Brain microvascular endothelial cell (primary cell): ENCODE results near the gene POMC.

Source experiments
- DNase-seq: peaks from one replicate; pipeline ENCODE4 v3.0.0-alpha.2; 2020
- H3K27ac ChIP-seq: fragments of 250-450 bp; sonication (Bioruptor Pico); 2 replicates; pipeline ENCODE4 v1.5.1; 2020; ENCODE audit warnings: mild to moderate bottlenecking, moderate library complexity
- H3K27me3 ChIP-seq: fragments of 250-450 bp; sonication (Bioruptor Pico); replicated peaks from 2 replicates; pipeline ENCODE4 v1.5.1; 2020; ENCODE audit warnings: mild to moderate bottlenecking
- H3K36me3 ChIP-seq: fragments of 250-450 bp; sonication (Bioruptor Pico); replicated peaks from 2 replicates; pipeline ENCODE4 v1.5.1; 2020; ENCODE audit warnings: mild to moderate bottlenecking
- H3K4me3 ChIP-seq: 2 replicates; pipeline ENCODE4 v1.5.1; 2011; ENCODE audit warnings: low read depth, mild to moderate bottlenecking, control low read depth, low read length, moderate library complexity
- in situ Hi-C: cut with HindIII; loops from 2 replicates; pipeline ENCODE4 v1.10.0; 2017; ENCODE audit warnings: low sequenced_read_pairs, low pct_ligation_motif_present
- TF ChIP-seq, protein P1 (sequence below): IDR thresholded peaks from 2 replicates; pipeline ENCODE4 v1.5.1; 2011; ENCODE audit warnings: low read depth, mild to moderate bottlenecking, moderate library complexity, low read length, control low read depth, inconsistent platforms; ENCODE audit errors: missing control alignments

Gene POMC

DNA sequence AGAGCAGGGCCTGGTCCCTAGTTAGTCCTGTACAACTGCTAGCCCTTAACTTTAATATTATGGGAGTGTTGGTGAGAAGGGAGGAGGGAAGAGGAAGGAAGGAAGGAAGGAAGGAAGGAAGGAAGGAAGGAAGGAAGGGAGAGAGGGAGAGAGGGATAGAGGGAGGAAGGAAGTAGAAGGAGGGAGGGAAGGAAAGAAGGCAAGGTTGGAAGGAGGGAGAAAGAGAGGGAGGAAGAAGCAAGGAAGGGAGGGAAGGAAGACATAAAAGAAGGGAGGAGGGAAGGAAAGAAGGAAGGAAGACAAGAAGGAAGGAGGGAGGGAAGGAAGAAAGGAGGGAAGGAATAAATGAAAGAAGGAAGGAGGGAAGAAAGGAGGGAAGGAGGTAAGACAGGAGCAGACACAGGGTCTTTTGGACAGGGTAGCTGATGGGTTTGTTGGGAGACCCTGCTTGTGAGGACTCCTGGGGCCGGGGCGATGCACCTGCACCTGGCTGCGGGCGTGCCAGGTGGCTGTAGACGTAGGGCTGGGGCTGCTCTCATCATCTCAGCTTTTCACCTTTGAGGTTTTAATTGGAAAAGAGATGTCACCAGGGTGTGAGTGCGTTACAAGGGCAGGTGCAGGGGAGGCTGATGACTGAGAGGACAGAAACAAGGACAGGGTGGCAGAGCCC is 5.9 kb upstream of the POMC start:
- Histone ChIP-seq H3K27me3 (peaks cover 10% of the 10 kb centered on the region), H3K4me3 (no peak overlapping the region), H3K27ac (no peak overlapping the region), H3K36me3 (no peaks in the 10 kb centered on the region)
- TF ChIP-seq, protein P1, sequence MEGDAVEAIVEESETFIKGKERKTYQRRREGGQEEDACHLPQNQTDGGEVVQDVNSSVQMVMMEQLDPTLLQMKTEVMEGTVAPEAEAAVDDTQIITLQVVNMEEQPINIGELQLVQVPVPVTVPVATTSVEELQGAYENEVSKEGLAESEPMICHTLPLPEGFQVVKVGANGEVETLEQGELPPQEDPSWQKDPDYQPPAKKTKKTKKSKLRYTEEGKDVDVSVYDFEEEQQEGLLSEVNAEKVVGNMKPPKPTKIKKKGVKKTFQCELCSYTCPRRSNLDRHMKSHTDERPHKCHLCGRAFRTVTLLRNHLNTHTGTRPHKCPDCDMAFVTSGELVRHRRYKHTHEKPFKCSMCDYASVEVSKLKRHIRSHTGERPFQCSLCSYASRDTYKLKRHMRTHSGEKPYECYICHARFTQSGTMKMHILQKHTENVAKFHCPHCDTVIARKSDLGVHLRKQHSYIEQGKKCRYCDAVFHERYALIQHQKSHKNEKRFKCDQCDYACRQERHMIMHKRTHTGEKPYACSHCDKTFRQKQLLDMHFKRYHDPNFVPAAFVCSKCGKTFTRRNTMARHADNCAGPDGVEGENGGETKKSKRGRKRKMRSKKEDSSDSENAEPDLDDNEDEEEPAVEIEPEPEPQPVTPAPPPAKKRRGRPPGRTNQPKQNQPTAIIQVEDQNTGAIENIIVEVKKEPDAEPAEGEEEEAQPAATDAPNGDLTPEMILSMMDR, result no peak
- DNase-seq, result no peak
- in situ Hi-C loops, result no loop called here

DNA sequence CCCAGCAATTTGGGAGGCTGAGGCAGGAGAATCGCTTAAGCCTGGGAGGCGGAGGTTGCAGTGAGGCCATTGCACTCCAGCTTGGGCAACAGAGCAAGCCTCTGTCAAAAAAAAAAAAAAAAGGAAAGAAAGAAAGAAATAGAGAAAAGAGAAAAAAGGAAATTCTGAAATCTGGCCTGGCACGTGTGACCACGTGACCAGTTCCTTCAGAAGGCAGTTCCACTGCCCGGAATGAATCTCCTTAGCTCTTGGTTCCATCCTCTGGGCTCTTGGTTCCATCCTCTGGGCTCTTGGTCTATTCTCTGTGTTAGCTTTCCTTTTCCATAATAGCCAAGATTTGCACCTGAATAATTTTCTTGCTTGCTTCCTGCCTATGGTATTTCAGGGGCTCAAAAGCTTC is 5.3 kb upstream of the POMC start:
- in situ Hi-C loops, result no loop called here
- Histone ChIP-seq H3K27ac (no peak overlapping the region), H3K4me3 (no peak overlapping the region), H3K36me3 (no peaks in the 10 kb centered on the region), H3K27me3 (peaks cover 16% of the 10 kb centered on the region)
- DNase-seq, result no peak
- TF ChIP-seq, protein P1, result no peak

DNA sequence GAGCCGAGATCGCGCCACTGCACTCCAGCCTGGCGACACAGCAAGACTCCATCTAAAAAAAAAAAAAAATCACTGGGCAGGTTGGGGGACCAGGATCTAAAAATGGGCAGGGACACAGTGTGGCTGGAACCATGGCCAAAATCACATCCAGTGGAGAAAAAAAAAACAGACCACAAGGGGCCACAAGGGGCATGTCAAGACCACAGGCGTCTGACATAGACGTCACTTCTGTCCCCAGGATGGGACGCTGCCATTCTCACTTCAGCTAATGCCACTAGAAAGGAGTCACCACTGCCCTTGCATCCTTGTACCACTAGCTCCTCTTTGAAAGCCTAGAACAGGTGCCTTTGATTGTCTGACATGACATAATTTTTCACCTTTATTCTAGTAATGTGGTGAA is 2.5 kb upstream of the POMC start:
- TF ChIP-seq, protein P1, result no peak
- no peaks in the 10 kb centered on the region for H3K36me3 ChIP-seq
- no peak for DNase-seq
- H3K4me3 ChIP-seq, result no peak overlapping the region
- no peak overlapping the region for H3K27ac ChIP-seq
- in situ Hi-C loops, result no loop called here
- peaks cover 43% of the 10 kb centered on the region for H3K27me3 ChIP-seq

DNA sequence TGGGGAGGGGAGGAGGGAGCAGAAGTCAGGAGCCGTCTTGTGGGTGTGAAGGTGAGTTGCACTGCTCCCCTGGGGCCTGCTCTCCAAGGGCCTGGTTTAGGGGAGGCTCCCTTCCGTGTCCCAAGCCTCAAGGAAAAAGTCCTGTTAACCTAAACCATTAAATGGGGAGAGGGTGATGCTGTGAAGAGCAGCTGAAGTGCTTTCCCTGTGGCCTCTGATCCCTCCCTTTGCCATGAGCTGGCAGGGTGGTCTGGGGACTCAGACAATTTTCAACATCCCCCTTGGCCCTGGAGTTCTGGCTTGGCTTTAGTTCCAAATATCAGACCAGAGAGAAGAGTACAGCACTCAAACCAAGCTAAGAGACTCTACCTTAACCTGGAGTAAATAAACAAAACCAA is 692 bp upstream of the POMC start:
- DNase-seq, result no peak
- H3K27ac ChIP-seq, result no peak overlapping the region
- no peaks in the 10 kb centered on the region for H3K36me3 ChIP-seq
- in situ Hi-C loops, result no loop called here
- H3K4me3 ChIP-seq, result no peak overlapping the region
- TF ChIP-seq, protein P1, result no peak
- H3K27me3 ChIP-seq, result peaks cover 53% of the 10 kb centered on the region

DNA sequence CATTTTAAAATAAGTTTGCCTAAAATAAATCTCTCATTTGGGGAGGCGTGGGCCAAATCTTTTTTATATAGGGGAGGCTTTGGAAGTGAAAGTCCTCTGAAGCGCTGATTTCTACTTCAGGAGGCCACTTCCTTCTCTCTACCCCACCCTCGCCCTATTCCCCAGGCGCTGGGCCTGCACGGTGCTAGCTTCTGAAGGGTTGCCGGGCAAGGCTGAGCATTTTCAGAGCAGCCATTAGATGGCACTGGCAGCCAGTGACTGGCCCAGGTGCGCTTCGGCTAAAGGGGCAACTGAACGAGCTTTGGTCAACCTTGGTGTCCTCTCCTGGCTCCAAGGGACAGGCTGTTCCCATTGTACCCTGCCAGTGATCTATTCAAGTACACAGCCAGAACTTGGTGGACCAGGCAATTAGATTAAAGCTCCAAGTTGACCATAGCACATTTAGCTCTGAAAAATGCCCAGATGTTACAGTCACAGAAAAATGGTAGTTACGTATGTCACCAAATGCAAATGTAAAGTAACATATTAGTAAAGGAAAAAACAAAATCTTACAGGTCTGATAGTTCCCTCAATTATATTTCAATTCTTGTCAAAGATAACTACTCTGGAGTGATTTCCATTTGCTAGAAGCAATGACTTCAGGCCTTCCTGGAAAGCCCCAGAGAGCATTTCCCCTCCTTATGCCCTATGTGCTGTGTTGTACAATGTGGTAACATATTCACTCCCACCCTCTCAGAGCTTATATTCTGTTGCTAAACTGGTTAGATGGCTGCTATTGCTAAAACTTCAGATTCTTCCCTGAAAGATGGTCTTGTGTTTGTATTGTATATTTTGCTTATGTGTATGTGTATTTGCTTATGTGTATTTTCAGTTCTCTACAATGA is 2.1 kb downstream of the POMC start:
- TF ChIP-seq, protein P1, result peak; percentile 49
- Histone ChIP-seq H3K27me3 (peaks cover 56% of the 10 kb centered on the region), H3K4me3 (no peak overlapping the region), H3K27ac (no peak overlapping the region), H3K36me3 (no peaks in the 10 kb centered on the region)
- DNase-seq, result no peak
- in situ Hi-C loops, result no loop called here
